H1 (cell line): ENCODE measurements around the gene MAP6. TPM values are rescaled to one million over a fixed set of nuclear protein-coding genes. Genes with fewer than 3 reads are reported as not detected.

Source experiments
- CTCF ChIA-PET: fragments of 300-600 bp; sonication (Branson Sonifier 250); formaldehyde crosslinking; loops from one replicate; lab custom pipeline; 2021; ENCODE audit not compliant: partially characterized antibody; lab: Charles Lee
- POLR2A ChIA-PET: fragments of 300-600 bp; sonication (Branson Sonifier 250); formaldehyde crosslinking; loops from one replicate; lab custom pipeline; 2021; ENCODE audit warnings: inconsistent platforms; ENCODE audit not compliant: partially characterized antibody; lab: Charles Lee
- DNase-seq, 2 experiments: peaks; one replicate each; pipeline versions ENCODE4 v3.0.0 to v3.0.0-alpha.2; 2010 to 2022; ENCODE audit warnings: low spot score in 2 of 2, low read depth in 1 of 2, mixed read lengths in 1 of 2
- FAIRE-seq: peaks from 2 replicates; lab custom pipeline; 2011; peaks lifted over from hg19 to GRCh38; lab: Jason Lieb, UNC
- H2AFZ ChIP-seq: 2 replicates; pipeline ENCODE4 v1.8.1; 2012; ENCODE audit warnings: low read length, inconsistent platforms
- H2AK5ac ChIP-seq: 2 replicates; pipeline ENCODE4 v1.6.1; 2013; ENCODE audit warnings: low read depth, low read length
- H2BK120ac ChIP-seq: replicated peaks from 2 replicates; pipeline ENCODE3; 2013; ENCODE audit warnings: low read depth, low read length, inconsistent platforms
- H2BK12ac ChIP-seq: 2 replicates; pipeline ENCODE4 v1.6.1; 2013; ENCODE audit warnings: low read depth, low read length
- H2BK15ac ChIP-seq: 2 replicates; pipeline ENCODE4 v1.6.1; 2013; ENCODE audit warnings: low read length
- H2BK20ac ChIP-seq: 2 replicates; pipeline ENCODE4 v1.6.1; 2013; ENCODE audit warnings: low read length
- H2BK5ac ChIP-seq: 2 replicates; pipeline ENCODE4 v1.6.1; 2013; ENCODE audit warnings: low read depth, low read length
- H3K14ac ChIP-seq: 2 replicates; pipeline ENCODE4 v1.6.1; 2013; ENCODE audit warnings: inconsistent platforms; ENCODE audit not compliant: insufficient read length
- H3K18ac ChIP-seq: 2 replicates; pipeline ENCODE4 v1.6.1; 2013; ENCODE audit warnings: low read length; ENCODE audit errors: extremely low read depth
- H3K23ac ChIP-seq: 2 replicates; pipeline ENCODE4 v1.6.1; 2013; ENCODE audit warnings: inconsistent platforms; ENCODE audit not compliant: insufficient read length
- H3K23me2 ChIP-seq: 2 replicates; pipeline ENCODE4 v1.6.1; 2013; ENCODE audit warnings: low read depth, low read length
- H3K27ac ChIP-seq: 2 replicates; pipeline ENCODE4 v1.6.1; 2011; ENCODE audit warnings: low read depth, low read length, inconsistent platforms
- H3K27me3 ChIP-seq, 4 experiments: replicated peaks in 1 of 4; 1 replicate in 1 of 4; 2 replicates in 3 of 4; pipeline versions ENCODE4 v1.6.1 to v1.8.1; 2011 to 2013; ENCODE audit warnings: low read length in 3 of 4, mild to moderate bottlenecking in 3 of 4, inconsistent platforms in 2 of 4, mixed read lengths in 2 of 4, moderate library complexity in 1 of 4; ENCODE audit not compliant: control insufficient read depth in 3 of 4, insufficient read depth in 3 of 4; ENCODE audit errors: extremely low read depth in 1 of 4
- H3K36me3 ChIP-seq, 4 experiments: 2 replicates each; pipeline versions ENCODE4 v1.6.1 to v1.8.1; 2011 to 2013; ENCODE audit warnings: mild to moderate bottlenecking in 4 of 4, low read length in 3 of 4, moderate library complexity in 2 of 4, control low read depth in 1 of 4, inconsistent platforms in 1 of 4; ENCODE audit not compliant: insufficient read depth in 4 of 4, control insufficient read depth in 2 of 4
- H3K4ac ChIP-seq: replicated peaks from 2 replicates; pipeline ENCODE3; 2013; ENCODE audit warnings: low read length, low read depth, mixed read lengths, inconsistent platforms; ENCODE audit not compliant: insufficient read length
- H3K4me1 ChIP-seq, 4 experiments: replicated peaks in 1 of 4; 1 replicate in 1 of 4; 2 replicates in 3 of 4; pipeline versions ENCODE4 v1.6.1 to v1.8.1; 2011 to 2013; ENCODE audit warnings: low read length in 3 of 4, inconsistent platforms in 2 of 4, mixed read lengths in 1 of 4; ENCODE audit not compliant: insufficient read depth in 4 of 4, control insufficient read depth in 3 of 4
- H3K4me2 ChIP-seq, 2 experiments: 2 replicates each; pipeline versions ENCODE4 v1.6.1 to v1.8.1; 2011 to 2013; ENCODE audit warnings: low read depth in 2 of 2, low read length in 2 of 2, control low read depth in 1 of 2, inconsistent platforms in 1 of 2, mild to moderate bottlenecking in 1 of 2; ENCODE audit not compliant: insufficient read depth in 1 of 2
- H3K4me3 ChIP-seq, 4 experiments: fragments of 200-600, 300-600 bp in 1 of 4; sonication (generic), shearing (Covaris generic), sonication (Bioruptor Twin) in 1 of 4; 2 replicates each; pipeline versions ENCODE4 v1.5.1 to v1.8.1; 2011 to 2016; ENCODE audit warnings: low read length in 4 of 4, low read depth in 3 of 4, control low read depth in 2 of 4, inconsistent platforms in 2 of 4, mild to moderate bottlenecking in 2 of 4, mixed read lengths in 1 of 4, moderate library complexity in 1 of 4; ENCODE audit not compliant: insufficient read depth in 2 of 4; ENCODE audit errors: extremely low read depth in 1 of 4
- H3K56ac ChIP-seq: replicated peaks from 2 replicates; pipeline ENCODE3; 2013; ENCODE audit warnings: low read depth, mild to moderate bottlenecking, mixed read lengths, low read length, inconsistent platforms; ENCODE audit not compliant: insufficient read length
- H3K79me1 ChIP-seq: 2 replicates; pipeline ENCODE4 v1.6.1; 2013; ENCODE audit warnings: low read depth, low read length, control low read depth
- H3K79me2 ChIP-seq, 2 experiments: 2 replicates each; pipeline versions ENCODE4 v1.6.1 to v1.8.1; 2012 to 2013; ENCODE audit warnings: low read length in 2 of 2, mild to moderate bottlenecking in 2 of 2, inconsistent platforms in 1 of 2; ENCODE audit not compliant: insufficient read depth in 2 of 2, control insufficient read depth in 1 of 2
- H3K9ac ChIP-seq, 4 experiments: replicated peaks in 1 of 4; 1 replicate in 1 of 4; 2 replicates in 3 of 4; pipeline versions ENCODE4 v1.6.1 to v1.8.1; 2011 to 2013; ENCODE audit warnings: low read depth in 3 of 4, low read length in 3 of 4, control low read depth in 2 of 4, mild to moderate bottlenecking in 2 of 4, moderate library complexity in 2 of 4, inconsistent platforms in 1 of 4; ENCODE audit errors: extremely low read depth in 1 of 4
- H3K9me3 ChIP-seq, 2 experiments: 2 replicates each; pipeline versions ENCODE4 v1.6.1 to v1.8.1; 2012 to 2013; ENCODE audit warnings: mild to moderate bottlenecking in 2 of 2, moderate library complexity in 2 of 2, control low read depth in 1 of 2, inconsistent platforms in 1 of 2, low read depth in 1 of 2, low read length in 1 of 2, mixed read lengths in 1 of 2; ENCODE audit not compliant: insufficient read depth in 2 of 2
- H4K20me1 ChIP-seq, 2 experiments: replicated peaks in 1 of 2; 2 replicates each; pipeline versions ENCODE3 to v1.8.1; 2011 to 2013; ENCODE audit warnings: inconsistent platforms in 2 of 2, low read length in 2 of 2, mild to moderate bottlenecking in 1 of 2; ENCODE audit not compliant: insufficient read depth in 2 of 2, control insufficient read depth in 1 of 2
- H4K5ac ChIP-seq: 2 replicates; pipeline ENCODE4 v1.6.1; 2013; ENCODE audit warnings: low read length, low read depth, mixed read lengths, inconsistent platforms; ENCODE audit not compliant: insufficient read length
- H4K8ac ChIP-seq: 2 replicates; pipeline ENCODE4 v1.8.0; 2013; ENCODE audit warnings: mild to moderate bottlenecking, moderate library complexity, low read length, inconsistent platforms; ENCODE audit not compliant: insufficient read depth; ENCODE audit errors: extremely low read depth
- H4K91ac ChIP-seq: replicated peaks from 2 replicates; pipeline ENCODE3; 2013; ENCODE audit warnings: low read length, mixed read lengths, inconsistent platforms; ENCODE audit not compliant: insufficient read length
- WGBS, 2 experiments: shearing (Covaris generic) in 1 of 2; methylation state at CpG; one replicate each; pipeline versions ENCODE4 v1.1.6 to v1.1.7; 2013 to 2015; ENCODE audit warnings: low lambda C conversion rate in 2 of 2, mixed read lengths in 2 of 2, inconsistent platforms in 1 of 2, low coverage in 1 of 2, missing lambda C conversion rate in 1 of 2; ENCODE audit not compliant: insufficient replicate concordance in 2 of 2, insufficient coverage in 1 of 2, insufficient read length in 1 of 2; ENCODE audit errors: extremely low coverage in 1 of 2, missing lambda C conversion rate in 1 of 2; 5-methylcytosine and 5-hydroxymethylcytosine counted together
- polyA plus RNA-seq, 7 experiments: library from polyadenylated mRNA; depleted of rRNA in 3 of 7; stranded (reverse) in 5 of 7; unstranded in 2 of 7; fragments of >200 nt in 5 of 7; fragments of 200-250 nt in 2 of 7; gene quantifications; 1 replicate in 5 of 7; 2 replicates in 1 of 7; 4 replicates in 1 of 7; pipeline versions ENCODE4 v1.2.1 to v1.2.3, GENCODE V29; 2011 to 2013; ENCODE audit warnings: missing spikeins in 2 of 7, mixed read lengths in 2 of 7
- total RNA-seq: library from RNA; stranded (reverse); fragmentation: NEBNext Ultra II Directional; extraction: Animal tissue kit (Norgen Biotek cat#: 25700); gene quantifications from 2 replicates; pipeline ENCODE4 v1.2.1, GENCODE V29; 2021

Gene MAP6
- total and polyA plus RNA-seq, 2 of the 8 experiments (the other 6 are each of a cell fraction or from before 2014, with no cell fraction given), result 0.54 to 0.89 TPM

GRCh38 chr11:75663808-75664207 lies 5.0 kb downstream of the MAP6 start:
- ChIA-PET CTCF (interaction anchor here (1.1 to 2.0 kb wide), 3 partner anchors 65 to 88 kb away, joined by 3 to 9 read pairs (median 5); no protein-coding TSS in a partner anchor), POLR2A (interaction anchor here (0.7 to 1.3 kb wide), 3 partner anchors 80 to 99 kb away, joined by 3 to 4 read pairs (median 3); no protein-coding TSS in a partner anchor)
- Histone ChIP-seq H4K8ac (no peak overlapping the region), H2BK120ac (no peak overlapping the region), H3K4me1 (peaks cover 13 to 28% (median 13%) of the 10 kb centered on the region in 4 experiments), H3K79me1 (no peaks in the 10 kb centered on the region), H2BK12ac (peak overlapping the region; percentile 32; the same call in 1 of the 2 replicates), H3K23me2 (peaks cover 15% of the 10 kb centered on the region; the same call in 1 of the 2 replicates), H2AK5ac (no peak overlapping the region), H4K20me1 (no peaks in the 10 kb centered on the region), H3K27ac (no peak overlapping the region), H3K9me3 (no peaks in the 10 kb centered on the region), H2BK5ac (peak overlapping the region; percentile 29; the same call in 1 of the 2 replicates), H3K4me3 (peak overlapping the region in 1 of 4 experiments; percentile 34; a peak in 1 of 8 replicates), H3K56ac (no peak overlapping the region), H3K4ac (no peak overlapping the region), H3K14ac (no peak overlapping the region), H3K36me3 (no peaks in the 10 kb centered on the region), H3K9ac (no peak overlapping the region), H3K79me2 (no peaks in the 10 kb centered on the region), H3K4me2 (peak overlapping the region; percentile 54 to 61), H4K91ac (peak overlapping the region; percentile 61), H2BK20ac (peak overlapping the region; percentile 51), H4K5ac (no peak overlapping the region), H2BK15ac (no peak overlapping the region), H3K27me3 (peaks cover 22 to 40% (median 38%) of the 10 kb centered on the region in 4 experiments), H3K23ac (no peak overlapping the region), H3K18ac (peak overlapping the region; percentile 33; the same call in 1 of the 2 replicates), H2AFZ (no peak overlapping the region)
- no peak for DNase-seq
- WGBS, 2 experiments, result 4% methylated on average over 1 of the region's 1 CpG; no CpG with 5 or more reads in 1 of the 2 experiments
- no peak for FAIRE-seq
